CD4-positive, alpha-beta T cell (primary cell): ENCODE measurements around the gene EIF3L. TPM values are rescaled to one million over a fixed set of nuclear protein-coding genes. Genes with fewer than 3 reads are reported as not detected.

Experiments
- ATAC-seq: fragments of 200-7000 bp; cut with Tn5 transposase; one replicate; pipeline ENCODE4 v1.10.0; 2022; ENCODE audit warnings: mild to moderate bottlenecking; ENCODE audit not compliant: poor library complexity
- CTCF ChIA-PET: fragments of 350-600 bp; sonication (Branson Sonifier 250); formaldehyde crosslinking; loops from one replicate; lab custom pipeline; 2021; ENCODE audit warnings: antibody characterized with exemption, inconsistent platforms; lab: Charles Lee
- POLR2A ChIA-PET: fragments of 350-600 bp; sonication (Branson Sonifier 250); formaldehyde crosslinking; loops from one replicate; lab custom pipeline; 2021; ENCODE audit warnings: antibody characterized with exemption, inconsistent platforms; lab: Charles Lee
- DNase-seq, 14 experiments: peaks; one replicate each; pipeline ENCODE4 v3.0.0-alpha.2; 2013 to 2020; ENCODE audit warnings: mixed read lengths in 2 of 14
- H3K27ac ChIP-seq, 2 donors: one replicate each; pipeline versions ENCODE4 v1.5.1 to v1.7.0; 2013; ENCODE audit warnings: low read length in 2 of 2, low read depth in 1 of 2, mild to moderate bottlenecking in 1 of 2
- H3K27me3 ChIP-seq, 2 experiments: 1 replicate in 1 of 2; 2 replicates in 1 of 2; pipeline versions ENCODE4 v1.6.1 to v1.7.0; 2013; ENCODE audit warnings: low read length in 2 of 2, control low read depth in 1 of 2, mild to moderate bottlenecking in 1 of 2, moderate library complexity in 1 of 2; ENCODE audit not compliant: insufficient read depth in 2 of 2, control insufficient read depth in 1 of 2
- H3K36me3 ChIP-seq: one replicate; pipeline ENCODE4 v1.6.1; 2013; ENCODE audit warnings: low read length, control low read depth; ENCODE audit not compliant: insufficient read depth
- H3K4me1 ChIP-seq: one replicate; pipeline ENCODE4 v1.6.1; 2013; ENCODE audit warnings: low read length, control low read depth; ENCODE audit not compliant: insufficient read depth
- H3K4me3 ChIP-seq: one replicate; pipeline ENCODE4 v1.5.1; 2013; ENCODE audit warnings: mild to moderate bottlenecking, low read length, moderate library complexity
- H3K9me3 ChIP-seq, 2 experiments: 1 replicate in 1 of 2; 2 replicates in 1 of 2; pipeline versions ENCODE4 v1.6.1 to v1.7.0; 2013; ENCODE audit warnings: low read length in 2 of 2, mild to moderate bottlenecking in 2 of 2, control low read depth in 1 of 2, moderate library complexity in 1 of 2; ENCODE audit not compliant: control insufficient read depth in 1 of 2, insufficient read depth in 1 of 2
- H3K27ac Mint-ChIP-seq: one replicate; pipeline ENCODE4 v1.8.0; 2020; ENCODE audit warnings: mixed read lengths
- H3K27me3 Mint-ChIP-seq: one replicate; pipeline ENCODE4 v1.8.0; 2021; ENCODE audit warnings: mixed read lengths
- H3K36me3 Mint-ChIP-seq: one replicate; pipeline ENCODE4 v1.8.0; 2021; ENCODE audit warnings: low read depth, mixed read lengths
- H3K4me1 Mint-ChIP-seq: one replicate; pipeline ENCODE4 v1.8.0; 2021; ENCODE audit warnings: low read depth, mixed read lengths
- H3K4me3 Mint-ChIP-seq: one replicate; pipeline ENCODE4 v1.8.0; 2020; ENCODE audit warnings: mild to moderate bottlenecking, mixed read lengths
- H3K9me3 Mint-ChIP-seq: one replicate; pipeline ENCODE4 v1.8.0; 2020; ENCODE audit warnings: mixed read lengths
- intact Hi-C, 2 experiments: fragments of 100-400 bp; cut with DNase I in 1 of 2; cut with micrococcal nuclease in 1 of 2; formaldehyde crosslinking; loops; one replicate each; pipeline versions ENCODE4 v1.15.1 to v1.9.0; 2023 to 2025; cut with DNase I, micrococcal nuclease
- total RNA-seq, 174 experiments: library from RNA in 2 of 174; stranded (reverse) in 2 of 174; gene quantifications; one replicate each; pipeline ENCODE4 v1.2.3 and lab custom pipeline; 2021 to 2026
- TF ChIP-seq, protein P1 (sequence below): fragments of 200-600 bp; IDR thresholded peaks from one replicate; pipeline ENCODE4 v1.8.0; 2022; ENCODE audit warnings: antibody characterized with exemption, mild to moderate bottlenecking

Gene EIF3L
- total RNA-seq, 2 experiments from 2014 or later, result 525 to 541 TPM

DNA sequence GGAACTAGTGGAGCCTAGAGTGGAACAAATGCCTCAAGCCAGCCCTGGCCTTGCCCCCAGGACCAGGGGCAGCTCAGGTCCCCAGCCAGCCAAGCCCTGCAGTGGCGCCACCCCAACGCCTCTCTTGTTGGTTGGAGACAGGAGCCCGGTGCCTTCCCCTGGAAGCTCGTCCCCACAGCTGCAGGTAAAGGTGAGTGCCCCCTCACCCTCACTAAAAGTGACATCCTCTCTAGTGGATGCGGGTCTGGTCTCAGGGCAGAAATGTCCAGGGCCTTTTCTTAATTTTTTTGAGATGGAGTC, 78.4 kb downstream of the EIF3L start:
- Mint-ChIP-seq H3K4me1 (peaks cover 4% of the 10 kb centered on the region), H3K27me3 (no peaks in the 10 kb centered on the region), H3K9me3 (no peaks in the 10 kb centered on the region), H3K4me3 (no peak overlapping the region), H3K27ac (no peak overlapping the region), H3K36me3 (peaks cover 30% of the 10 kb centered on the region)
- H3K36me3 ChIP-seq, result peaks cover 56% of the 10 kb centered on the region
- no peak overlapping the region for H3K27ac ChIP-seq
- TF ChIP-seq, protein P1, sequence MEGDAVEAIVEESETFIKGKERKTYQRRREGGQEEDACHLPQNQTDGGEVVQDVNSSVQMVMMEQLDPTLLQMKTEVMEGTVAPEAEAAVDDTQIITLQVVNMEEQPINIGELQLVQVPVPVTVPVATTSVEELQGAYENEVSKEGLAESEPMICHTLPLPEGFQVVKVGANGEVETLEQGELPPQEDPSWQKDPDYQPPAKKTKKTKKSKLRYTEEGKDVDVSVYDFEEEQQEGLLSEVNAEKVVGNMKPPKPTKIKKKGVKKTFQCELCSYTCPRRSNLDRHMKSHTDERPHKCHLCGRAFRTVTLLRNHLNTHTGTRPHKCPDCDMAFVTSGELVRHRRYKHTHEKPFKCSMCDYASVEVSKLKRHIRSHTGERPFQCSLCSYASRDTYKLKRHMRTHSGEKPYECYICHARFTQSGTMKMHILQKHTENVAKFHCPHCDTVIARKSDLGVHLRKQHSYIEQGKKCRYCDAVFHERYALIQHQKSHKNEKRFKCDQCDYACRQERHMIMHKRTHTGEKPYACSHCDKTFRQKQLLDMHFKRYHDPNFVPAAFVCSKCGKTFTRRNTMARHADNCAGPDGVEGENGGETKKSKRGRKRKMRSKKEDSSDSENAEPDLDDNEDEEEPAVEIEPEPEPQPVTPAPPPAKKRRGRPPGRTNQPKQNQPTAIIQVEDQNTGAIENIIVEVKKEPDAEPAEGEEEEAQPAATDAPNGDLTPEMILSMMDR, result no peak
- ChIA-PET CTCF (no interaction called here), POLR2A (no interaction called here)
- no peak overlapping the region for H3K4me3 ChIP-seq
- no peak for ATAC-seq
- DNase-seq, result no peak
- H3K4me1 ChIP-seq, result no peaks in the 10 kb centered on the region
- intact Hi-C loops, result no loop called here
- no peaks in the 10 kb centered on the region for H3K9me3 ChIP-seq
- H3K27me3 ChIP-seq, result no peaks in the 10 kb centered on the region

DNA sequence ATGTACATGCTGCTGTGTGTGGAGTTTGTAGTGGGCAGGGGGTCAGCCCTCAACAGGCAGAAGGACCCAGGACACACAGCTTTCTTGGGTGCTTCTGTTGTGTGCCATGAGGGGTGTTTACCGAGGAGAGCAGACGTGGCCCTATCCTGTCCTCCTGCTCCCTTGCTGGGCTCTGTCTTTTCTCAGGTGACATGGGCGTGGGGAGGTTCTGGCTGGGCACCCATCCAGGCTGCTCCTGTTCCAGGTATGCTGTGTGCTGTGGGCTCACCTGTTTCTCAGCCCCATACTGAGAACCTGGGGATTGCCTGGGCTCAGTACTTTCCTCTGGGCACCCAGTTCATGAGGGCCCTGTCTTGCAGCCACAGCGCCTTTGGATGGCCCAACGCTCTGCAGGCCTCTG, 80.2 kb downstream of the EIF3L start:
- ATAC-seq, result no peak
- ChIA-PET CTCF (no interaction called here), POLR2A (no interaction called here)
- no peak overlapping the region for H3K4me3 Mint-ChIP-seq
- Histone ChIP-seq H3K36me3 (peaks cover 57% of the 10 kb centered on the region), H3K4me3 (no peak overlapping the region), H3K4me1 (peaks cover 9% of the 10 kb centered on the region), H3K9me3 (no peaks in the 10 kb centered on the region), H3K27ac (no peak overlapping the region), H3K27me3 (no peaks in the 10 kb centered on the region)
- no peak overlapping the region for H3K27ac Mint-ChIP-seq
- intact Hi-C loops, result no loop called here
- H3K27me3 Mint-ChIP-seq, result no peaks in the 10 kb centered on the region
- TF ChIP-seq, protein P1, result no peak
- H3K36me3 Mint-ChIP-seq, result peaks cover 41% of the 10 kb centered on the region
- no peak for DNase-seq
- H3K9me3 Mint-ChIP-seq, result no peaks in the 10 kb centered on the region
- peaks cover 11% of the 10 kb centered on the region for H3K4me1 Mint-ChIP-seq

DNA sequence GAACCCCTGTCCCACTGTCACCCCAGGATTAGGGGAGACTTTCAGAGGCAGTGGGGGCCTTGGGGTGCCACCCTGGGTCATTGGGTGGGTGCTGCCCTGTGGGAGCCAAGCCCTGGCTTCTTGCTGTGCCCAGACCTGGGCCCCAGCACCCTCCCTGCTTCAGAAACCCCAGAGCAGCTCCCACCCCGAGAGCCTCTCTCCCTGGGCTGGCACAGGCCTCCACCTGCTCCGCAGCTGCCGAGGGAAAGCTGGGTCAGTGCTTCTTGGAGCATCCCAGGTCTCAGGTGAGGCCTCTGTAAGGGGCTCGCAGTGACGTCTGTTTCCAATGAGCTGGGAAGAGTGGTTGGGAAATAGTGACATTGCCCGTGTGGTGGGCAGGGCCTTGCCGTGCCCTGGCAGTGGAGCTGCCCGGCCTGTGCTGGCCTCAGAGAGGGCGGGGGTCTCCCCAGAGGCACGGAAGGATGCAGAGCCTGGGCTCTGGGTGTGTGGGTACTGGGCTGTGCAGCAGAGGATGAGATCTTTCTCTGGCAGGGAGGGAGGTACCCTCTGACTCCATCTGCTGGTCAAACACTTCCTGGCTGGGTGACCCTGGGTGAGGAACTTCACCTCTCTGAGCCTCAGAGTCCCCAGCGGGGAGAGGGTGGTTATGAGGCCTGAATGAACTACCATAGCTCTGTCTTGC, 81.2 kb downstream of the EIF3L start:
- intact Hi-C loops, result loop anchor here in 1 of 2 experiments (5.0 kb wide), 1 partner anchor 43 kb away; no protein-coding TSS in a partner anchor
- ChIA-PET CTCF (interaction anchor here (2.2 kb wide), 1 partner anchor 24 kb away, joined by 7 read pairs; the partner anchor contains the start of gene MICALL1), POLR2A (interaction anchor here (0.7 to 1.2 kb wide), 2 partner anchors 23 to 24 kb away, joined by 3 to 4 read pairs; partner anchors contain the start of gene MICALL1)
- no peak overlapping the region for H3K4me3 ChIP-seq
- H3K4me3 Mint-ChIP-seq, result no peak overlapping the region
- H3K9me3 ChIP-seq, result no peaks in the 10 kb centered on the region
- no peaks in the 10 kb centered on the region for H3K27me3 Mint-ChIP-seq
- H3K4me1 Mint-ChIP-seq, result peaks cover 11% of the 10 kb centered on the region
- H3K27me3 ChIP-seq, result no peaks in the 10 kb centered on the region
- DNase-seq (peak in 3 of 14 experiments; percentile 10 to 28 (median 27)), ATAC-seq (no peak)
- TF ChIP-seq, protein P1, result no peak
- H3K36me3 ChIP-seq, result peaks cover 49% of the 10 kb centered on the region
- peaks cover 35% of the 10 kb centered on the region for H3K36me3 Mint-ChIP-seq
- H3K27ac Mint-ChIP-seq, result no peak overlapping the region
- peaks cover 9% of the 10 kb centered on the region for H3K4me1 ChIP-seq
- H3K9me3 Mint-ChIP-seq, result no peaks in the 10 kb centered on the region
- H3K27ac ChIP-seq, result peak overlapping the region in 1 of 2 donors; percentile 21
